ENCODE data around the gene USP13. TPM values are rescaled to one million over a fixed set of nuclear protein-coding genes. Genes with fewer than 3 reads are reported as not detected.
"Not testable (repeated sequence)": the region's sequence is repeated elsewhere in the genome, so short reads cannot be mapped to it uniquely, and the experiment has no call there.

USP13 gene
- total RNA-seq, 2 donors from 2014 or later, result 75.9 to 89.7 TPM

DNA sequence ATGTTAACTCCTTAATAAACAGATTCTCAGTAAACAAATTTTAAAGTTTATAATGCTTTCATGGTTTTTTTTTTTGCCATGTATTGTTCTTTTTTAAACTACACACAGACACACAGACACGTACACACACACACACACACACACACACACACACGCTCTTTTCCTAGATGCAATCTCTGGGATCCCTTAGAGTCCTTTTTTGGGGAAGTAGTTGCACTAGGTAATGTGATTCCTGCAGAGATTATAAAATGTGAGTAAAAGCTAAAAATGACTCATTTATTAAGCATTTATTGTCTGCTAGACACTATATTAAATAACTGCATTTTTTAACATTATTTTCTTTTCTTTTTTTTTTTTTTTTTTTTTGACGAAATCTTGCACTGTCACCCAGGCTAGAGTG is 28.4 kb upstream of the USP13 start:
- TF ChIP-seq, protein P1, sequence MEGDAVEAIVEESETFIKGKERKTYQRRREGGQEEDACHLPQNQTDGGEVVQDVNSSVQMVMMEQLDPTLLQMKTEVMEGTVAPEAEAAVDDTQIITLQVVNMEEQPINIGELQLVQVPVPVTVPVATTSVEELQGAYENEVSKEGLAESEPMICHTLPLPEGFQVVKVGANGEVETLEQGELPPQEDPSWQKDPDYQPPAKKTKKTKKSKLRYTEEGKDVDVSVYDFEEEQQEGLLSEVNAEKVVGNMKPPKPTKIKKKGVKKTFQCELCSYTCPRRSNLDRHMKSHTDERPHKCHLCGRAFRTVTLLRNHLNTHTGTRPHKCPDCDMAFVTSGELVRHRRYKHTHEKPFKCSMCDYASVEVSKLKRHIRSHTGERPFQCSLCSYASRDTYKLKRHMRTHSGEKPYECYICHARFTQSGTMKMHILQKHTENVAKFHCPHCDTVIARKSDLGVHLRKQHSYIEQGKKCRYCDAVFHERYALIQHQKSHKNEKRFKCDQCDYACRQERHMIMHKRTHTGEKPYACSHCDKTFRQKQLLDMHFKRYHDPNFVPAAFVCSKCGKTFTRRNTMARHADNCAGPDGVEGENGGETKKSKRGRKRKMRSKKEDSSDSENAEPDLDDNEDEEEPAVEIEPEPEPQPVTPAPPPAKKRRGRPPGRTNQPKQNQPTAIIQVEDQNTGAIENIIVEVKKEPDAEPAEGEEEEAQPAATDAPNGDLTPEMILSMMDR (IDR thresholded peaks at IDR 0.05), result no peak
- Histone ChIP-seq H3K4me3 (no peak overlapping the region), H3K27me3 (no peaks in the 10 kb centered on the region), H3K4me1 (no peaks in the 10 kb centered on the region), H3K9me3 (no peaks in the 10 kb centered on the region), H3K27ac (no peak overlapping the region), H3K36me3 (peaks cover 62% of the 10 kb centered on the region)
- DNase-seq (ENCODE audit: low spot score), result no peak

DNA sequence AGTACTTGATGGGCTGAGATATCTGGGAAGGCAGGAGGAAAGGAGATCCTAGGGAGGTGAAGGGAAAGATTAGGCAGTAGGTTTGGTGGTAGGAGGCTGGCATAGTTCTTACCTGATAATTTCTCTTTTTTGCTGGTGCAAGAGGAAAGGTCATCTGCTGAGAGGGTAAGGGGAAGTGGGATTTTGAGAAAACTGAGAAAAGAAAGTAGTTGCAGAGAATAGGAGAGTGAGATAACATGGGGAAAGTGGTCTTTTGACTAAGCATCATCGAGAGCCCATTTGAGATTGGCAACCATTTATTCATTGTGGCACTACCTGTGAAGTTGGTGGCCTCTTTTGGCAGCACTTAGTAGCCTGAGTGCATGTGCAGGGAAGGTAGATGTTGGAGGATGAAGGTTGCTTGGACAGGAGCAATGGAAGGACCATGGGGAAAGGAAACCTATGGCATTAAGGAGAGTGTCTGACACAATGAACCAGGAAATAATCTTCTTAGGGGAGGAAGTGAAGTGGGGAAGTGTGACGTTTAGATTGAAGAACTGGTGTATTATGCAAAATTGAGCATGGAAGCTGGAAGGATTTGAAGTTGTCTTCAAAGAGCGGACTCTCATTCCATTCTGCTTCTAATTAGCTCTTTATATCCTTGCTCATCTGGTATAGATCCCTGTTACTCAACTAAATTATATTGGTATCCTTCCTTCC is 21.9 kb upstream of the USP13 start:
- Histone ChIP-seq H3K9me3 (no peaks in the 10 kb centered on the region), H3K36me3 (peaks cover 7% of the 10 kb centered on the region), H3K4me1 (no peaks in the 10 kb centered on the region), H3K27me3 (no peaks in the 10 kb centered on the region), H3K4me3 (no peak overlapping the region), H3K27ac (no peak overlapping the region)
- no peak for DNase-seq (ENCODE audit: low spot score)
- TF ChIP-seq, protein P1 (IDR thresholded peaks at IDR 0.05), result no peak

DNA sequence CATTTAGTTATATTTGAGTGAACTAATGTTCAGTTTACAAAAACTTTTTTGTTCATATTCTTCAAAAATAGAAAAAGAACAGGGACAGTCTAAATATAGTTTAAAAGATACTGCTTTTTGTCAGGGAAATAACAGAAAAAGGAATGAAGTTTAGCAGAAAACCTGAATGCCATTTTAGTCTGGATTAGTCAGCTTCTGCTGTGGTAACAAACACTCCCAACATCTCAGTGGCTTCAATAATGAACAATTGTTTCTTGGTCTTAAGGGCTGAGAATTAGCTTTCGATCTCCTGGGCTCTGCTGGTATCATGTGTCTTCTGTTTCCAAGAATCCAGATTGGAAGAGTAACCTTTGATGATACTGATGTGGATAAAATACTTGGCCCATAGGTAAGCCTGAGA is 12.4 kb upstream of the USP13 start:
- Histone ChIP-seq H3K4me1 (no peaks in the 10 kb centered on the region), H3K27ac (no peak overlapping the region), H3K27me3 (no peaks in the 10 kb centered on the region), H3K36me3 (no peaks in the 10 kb centered on the region), H3K9me3 (no peaks in the 10 kb centered on the region), H3K4me3 (no peak overlapping the region)
- TF ChIP-seq, protein P1 (IDR thresholded peaks at IDR 0.05), result no peak
- DNase-seq (ENCODE audit: low spot score), result no peak

DNA sequence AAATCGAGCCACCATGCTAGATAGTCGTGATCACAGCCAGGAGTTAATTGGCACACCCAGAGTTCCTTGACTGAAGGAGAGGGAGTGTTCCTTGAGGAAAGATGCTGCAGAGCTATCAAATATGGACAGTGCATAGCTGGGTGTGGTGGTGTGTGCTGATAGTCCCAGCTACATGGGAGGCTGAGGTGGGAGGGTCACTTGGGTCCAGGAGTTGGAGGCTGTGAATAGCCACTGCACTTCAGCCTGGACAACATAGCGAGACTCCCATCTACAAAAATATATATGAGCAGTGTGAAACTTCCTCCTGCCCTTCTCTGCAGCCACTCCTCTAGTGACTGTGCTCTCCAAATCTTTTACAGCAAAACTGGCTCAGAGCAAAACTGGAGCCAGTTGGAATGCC is 10.0 kb upstream of the USP13 start:
- Histone ChIP-seq H3K9me3 (no peaks in the 10 kb centered on the region), H3K27me3 (no peaks in the 10 kb centered on the region), H3K4me1 (no peaks in the 10 kb centered on the region), H3K36me3 (no peaks in the 10 kb centered on the region), H3K27ac (no peak overlapping the region), H3K4me3 (no peak overlapping the region)
- DNase-seq (ENCODE audit: low spot score), result no peak
- TF ChIP-seq, protein P1 (IDR thresholded peaks at IDR 0.05), result no peak

DNA sequence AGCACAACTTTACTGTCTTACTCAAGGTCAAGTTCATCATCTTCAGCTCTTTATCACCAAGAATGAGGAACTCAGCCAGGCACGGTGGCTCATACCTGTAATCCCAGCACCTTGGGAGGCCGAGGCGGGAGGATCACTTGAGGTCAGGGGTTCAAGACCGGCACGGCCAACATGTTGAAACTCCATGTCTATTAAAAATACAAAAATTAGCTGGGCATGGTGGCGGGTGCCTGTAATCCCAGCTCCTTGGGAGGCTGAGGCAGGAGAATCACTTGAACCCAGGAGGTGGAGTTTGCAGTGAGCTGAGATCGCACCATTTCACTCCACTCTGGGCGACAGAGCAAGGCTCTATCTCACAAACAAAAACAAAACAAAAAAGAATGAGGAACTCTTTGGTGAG is 9.0 kb upstream of the USP13 start:
- H3K27me3 ChIP-seq; H3K4me3 ChIP-seq; H3K36me3 ChIP-seq; H3K4me1 ChIP-seq; DNase-seq (ENCODE audit: low spot score); H3K27ac ChIP-seq; H3K9me3 ChIP-seq: not testable (repeated sequence)

DNA sequence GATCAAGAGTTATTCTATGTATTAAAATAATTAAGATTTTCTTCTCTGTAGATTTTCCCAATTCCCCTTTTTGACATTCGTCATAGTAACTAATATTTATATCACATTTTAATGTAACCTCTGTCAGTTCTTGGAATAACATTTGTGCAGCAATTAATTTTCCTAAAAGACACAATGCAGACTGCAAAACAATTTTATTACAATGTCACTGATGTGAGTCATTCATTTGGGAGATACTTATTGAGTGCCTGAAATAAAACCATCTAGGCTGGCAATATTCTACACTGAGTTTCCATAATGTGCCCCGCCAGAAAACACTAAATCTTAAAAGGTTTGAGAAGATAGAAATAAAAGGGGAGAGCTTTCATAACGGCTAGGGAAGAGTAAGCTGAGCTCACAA is 6.7 kb upstream of the USP13 start:
- Histone ChIP-seq H3K4me3 (no peak overlapping the region), H3K36me3 (no peaks in the 10 kb centered on the region), H3K27ac (no peak overlapping the region), H3K9me3 (no peaks in the 10 kb centered on the region), H3K4me1 (no peaks in the 10 kb centered on the region), H3K27me3 (no peaks in the 10 kb centered on the region)
- TF ChIP-seq, protein P1 (IDR thresholded peaks at IDR 0.05), result no peak
- DNase-seq (ENCODE audit: low spot score), result no peak
